ENCODE measurements around the gene PTPN9.
"Not testable (repeated sequence)": the region's sequence is repeated elsewhere in the genome, so short reads cannot be mapped to it uniquely, and the experiment has no call there.

Gene PTPN9

GRCh38 chr15:75583701-75584100, 4.6 kb upstream of the PTPN9 start:
- no peak overlapping the region for H3K27ac ChIP-seq
- POLR2A ChIA-PET (ENCODE audit: low non-redundant PET): interaction anchor here (0.5 kb wide), 1 partner anchor 10 kb away, joined by 3 read pairs; no protein-coding TSS in a partner anchor

GRCh38 chr15:75582943-75583342, 3.8 kb upstream of the PTPN9 start:
- DNase-seq (ENCODE audit: low spot score); CTCF ChIA-PET; H3K27ac ChIP-seq: not testable (repeated sequence)
- POLR2A ChIA-PET (ENCODE audit: low non-redundant PET): interaction anchor here (0.5 kb wide), 1 partner anchor 11 kb away, joined by 3 read pairs; no protein-coding TSS in a partner anchor

More at GRCh38 chr15:75583701-75584100, 4.6 kb upstream of the PTPN9 start:
- no peak for DNase-seq (ENCODE audit: low spot score)
- TF ChIP-seq CTCF (conservative IDR thresholded peaks at IDR 0.05; ENCODE audit: low read depth): no peak
- CTCF ChIA-PET: interaction anchor here (0.7 kb wide), 1 partner anchor 17 kb away, joined by 4 read pairs; no protein-coding TSS in a partner anchor

- ChIA-PET POLR2A (ENCODE audit: low non-redundant PET) (interaction anchor here (1.1 kb wide), 1 partner anchor 62 kb away, joined by 3 read pairs; the partner anchor contains the start of gene IMP3), CTCF (interaction anchor here (0.6 to 0.8 kb wide), 2 partner anchors 17 to 146 kb away, joined by 4 to 5 read pairs; a partner anchor contains a TSS)
Measured at GRCh38 chr15:75578173-75578947, 755 bp downstream of the PTPN9 start.

GRCh38 chr15:75577401-75578172, 1.5 kb downstream of the PTPN9 start:
- POLR2A ChIA-PET (ENCODE audit: low non-redundant PET): no interaction called here
- TF ChIP-seq CTCF (conservative IDR thresholded peaks at IDR 0.05; ENCODE audit: low read depth): no peak
- peak; percentile 36 for DNase-seq (ENCODE audit: low spot score)
- H3K27ac ChIP-seq: peak overlapping the region; percentile 85
- CTCF ChIA-PET: no interaction called here

More at GRCh38 chr15:75578173-75578947, 755 bp downstream of the PTPN9 start:
- peak overlapping the region; percentile 85 for H3K27ac ChIP-seq
- no peak for TF ChIP-seq CTCF (conservative IDR thresholded peaks at IDR 0.05; ENCODE audit: low read depth)
- peak; percentile 41 for DNase-seq (ENCODE audit: low spot score)

GRCh38 chr15:75573648-75574384, 5.3 kb downstream of the PTPN9 start:
- no peak overlapping the region for H3K27ac ChIP-seq
- no peak for TF ChIP-seq CTCF (conservative IDR thresholded peaks at IDR 0.05; ENCODE audit: low read depth)
- ChIA-PET CTCF (no interaction called here), POLR2A (ENCODE audit: low non-redundant PET) (no interaction called here)
- DNase-seq (ENCODE audit: low spot score): no peak

GRCh38 chr15:75570126-75570845, 8.8 kb downstream of the PTPN9 start:
- no peak for DNase-seq (ENCODE audit: low spot score)
- no peak for TF ChIP-seq CTCF (conservative IDR thresholded peaks at IDR 0.05; ENCODE audit: low read depth)
- CTCF ChIA-PET: interaction anchor here (0.6 to 0.7 kb wide), 2 partner anchors 8 to 664 kb away, joined by 3 to 4 read pairs; partner anchors contain the start of gene FAM219B
- no peak overlapping the region for H3K27ac ChIP-seq
- POLR2A ChIA-PET (ENCODE audit: low non-redundant PET): no interaction called here

Data from RWPE1 (cell line).